Myocyte (in vitro differentiated cells): ENCODE data around the gene SMCO1. TPM values are rescaled to one million over a fixed set of nuclear protein-coding genes. Genes with fewer than 3 reads are reported as not detected.
"Not testable (repeated sequence)": the region's sequence is repeated elsewhere in the genome, so short reads cannot be mapped to it uniquely, and the experiment has no call there.

Experiments used
- DNase-seq: peaks from one replicate; pipeline ENCODE4 v3.0.0-alpha.2; 2012; ENCODE audit warnings: low read depth
- total RNA-seq: library from RNA; depleted of rRNA; stranded (reverse); fragments of >200 nt; gene quantifications from 2 replicates; pipeline ENCODE4 v1.2.3, GENCODE V29; 2014

Gene SMCO1
- total RNA-seq, 1 donor from 2014 or later, result 0.53 TPM

GRCh38 chr3:196493292-196493691, 21.9 kb downstream of the SMCO1 start:
- DNase-seq, result no peak

- no peak for DNase-seq
Measured at GRCh38 chr3:196492080-196492479, 23.1 kb downstream of the SMCO1 start.

- no peak for DNase-seq
Measured at GRCh38 chr3:196489747-196490146, 25.4 kb downstream of the SMCO1 start.

GRCh38 chr3:196486263-196486662, 28.9 kb downstream of the SMCO1 start:
- DNase-seq, result no peak

GRCh38 chr3:196477678-196478077, 37.5 kb downstream of the SMCO1 start:
- DNase-seq, result no peak

- DNase-seq, result no peak
Measured at GRCh38 chr3:196472286-196472685, 42.9 kb downstream of the SMCO1 start.

GRCh38 chr3:196471551-196471950, 43.6 kb downstream of the SMCO1 start:
- no peak for DNase-seq

- DNase-seq, result not testable (repeated sequence)
Measured at GRCh38 chr3:196470182-196470581, 45.0 kb downstream of the SMCO1 start.

- DNase-seq, result no peak
Measured at GRCh38 chr3:196463804-196464203, 51.3 kb downstream of the SMCO1 start.

- no peak for DNase-seq
Measured at GRCh38 chr3:196463478-196463756, 51.7 kb downstream of the SMCO1 start.

GRCh38 chr3:196462680-196463477, 52.3 kb downstream of the SMCO1 start:
- DNase-seq, result not testable (repeated sequence)

GRCh38 chr3:196458063-196458462, 57.1 kb downstream of the SMCO1 start:
- no peak for DNase-seq

GRCh38 chr3:196457470-196457869, 57.7 kb downstream of the SMCO1 start:
- DNase-seq, result not testable (repeated sequence)

Other genes with a start within 250 kb of the SMCO1 start
- 66.2 and 83.6 TPM in 2 replicates for gene PCYT1A, start 227.6 kb downstream of the SMCO1 start, total RNA-seq
- 9.1 and 12.0 TPM in 2 replicates for gene DYNLT2B, start 197.1 kb downstream of the SMCO1 start, total RNA-seq
- gene TM4SF19, start 177.0 kb downstream of the SMCO1 start, total RNA-seq, result 2.4 and 2.7 TPM in 2 replicates
- gene UBXN7, start 82.9 kb downstream of the SMCO1 start, total RNA-seq, result 10.5 and 13.3 TPM in 2 replicates
- gene RNF168, start 11.6 kb downstream of the SMCO1 start, total RNA-seq, result 9.2 and 13.2 TPM in 2 replicates
- 5.5 and 8.3 TPM in 2 replicates for gene WDR53, start 53.2 kb upstream of the SMCO1 start, total RNA-seq
- 7.7 and 9.5 TPM in 2 replicates for gene FBXO45, start 53.3 kb upstream of the SMCO1 start, total RNA-seq
- 0.59 and 0.99 TPM in 2 replicates for gene NRROS, start 124.3 kb upstream of the SMCO1 start, total RNA-seq
- 5.9 and 7.2 TPM in 2 replicates for gene CEP19, start 196.9 kb upstream of the SMCO1 start, total RNA-seq
- 27.7 and 34.1 TPM in 2 replicates for gene PIGX, start 197.0 kb upstream of the SMCO1 start, total RNA-seq
- 40.3 and 44.5 TPM in 2 replicates for gene PAK2, start 224.5 kb upstream of the SMCO1 start, total RNA-seq